K562 (cell line): ENCODE measurements around the gene LRCOL1. TPM values are rescaled to one million over a fixed set of nuclear protein-coding genes. Genes with fewer than 3 reads are reported as not detected.
A peak's percentile ranks its signal among the peaks of the same experiment; 100 is the strongest.

Source experiments
- ATAC-seq: fragments of 200-7000 bp; cut with Tn5 transposase; 3 replicates; pipeline ENCODE4 v1.9.1; 2020; ENCODE audit warnings: moderate library complexity
- BruUV-seq: library from RNA; stranded (reverse); fragments of 400-500 nt; replicated peaks from 2 replicates; lab custom pipeline; 2021; lab: Mats Ljungman, UMichigan
- CTCF ChIA-PET: fragments of 300-600 bp; formaldehyde crosslinking; extraction: SDS; loops from one replicate; lab custom pipeline; 2021; ENCODE audit warnings: low intra/inter-chr PET ratio; lab: Yijun Ruan, JAX
- POLR2A ChIA-PET: fragments of 300-600, 350-650 bp; sonication (Branson Sonifier 250); formaldehyde crosslinking; extraction: SDS; loops from one replicate; lab custom pipeline; 2021; ENCODE audit warnings: antibody characterized with exemption, inconsistent platforms; lab: Yijun Ruan, JAX
- DNase-seq, 4 experiments: peaks; one replicate each; pipeline versions ENCODE4 v3.0.0 to v3.0.0-alpha.2; 2011 to 2018; ENCODE audit warnings: low spot score in 3 of 4, mixed read lengths in 3 of 4; ENCODE audit errors: extremely low read depth in 1 of 4
- FAIRE-seq: peaks from 2 replicates; lab custom pipeline; 2011; peaks lifted over from hg19 to GRCh38; lab: Jason Lieb, UNC
- H2AFZ ChIP-seq: 2 replicates; pipeline ENCODE4 v1.6.0; 2011; ENCODE audit warnings: low read depth, low read length, control low read depth, inconsistent platforms
- H3K27ac ChIP-seq: fragments of 200-600 bp; 3 replicates; pipeline ENCODE4 v1.8.0; 2011; ENCODE audit warnings: low read depth, mild to moderate bottlenecking, control low read depth, inconsistent platforms, low read length, moderate library complexity, mixed read lengths; ENCODE audit errors: extremely low read depth
- H3K27me3 ChIP-seq, 2 experiments: fragments of 300-600 bp in 1 of 2; 2 replicates in 1 of 2; 3 replicates in 1 of 2; pipeline versions ENCODE4 v1.6.0 to v1.8.0; 2011; ENCODE audit warnings: inconsistent platforms in 2 of 2, low read length in 2 of 2, mild to moderate bottlenecking in 1 of 2, mixed read lengths in 1 of 2, moderate library complexity in 1 of 2; ENCODE audit not compliant: control insufficient read depth in 2 of 2, insufficient read depth in 2 of 2
- H3K36me3 ChIP-seq: fragments of 300-600 bp; 3 replicates; pipeline ENCODE4 v1.8.0; 2011; ENCODE audit warnings: mild to moderate bottlenecking, low read length, inconsistent platforms; ENCODE audit not compliant: control insufficient read depth, insufficient read depth
- H3K4me1 ChIP-seq, 2 experiments: fragments of 200-600 bp in 1 of 2; replicated peaks in 1 of 2; 2 replicates in 1 of 2; 3 replicates in 1 of 2; pipeline versions ENCODE4 v1.5.1 to v1.8.0; 2011; ENCODE audit warnings: inconsistent platforms in 2 of 2, low read length in 2 of 2, mild to moderate bottlenecking in 1 of 2, mixed read lengths in 1 of 2, moderate library complexity in 1 of 2; ENCODE audit not compliant: control insufficient read depth in 2 of 2, insufficient read depth in 2 of 2
- H3K4me2 ChIP-seq: 2 replicates; pipeline ENCODE4 v1.6.1; 2011; ENCODE audit warnings: low read length, control low read depth, inconsistent platforms, mixed read lengths; ENCODE audit not compliant: insufficient read depth
- H3K4me3 ChIP-seq: fragments of 200-600 bp; sonication (generic), shearing (Covaris generic); 2 replicates; pipeline ENCODE4 v1.5.1; 2016; ENCODE audit warnings: control low read depth, inconsistent platforms
- H3K79me2 ChIP-seq: fragments of 200-600 bp; 3 replicates; pipeline ENCODE4 v1.8.0; 2011; ENCODE audit warnings: low read length, inconsistent platforms; ENCODE audit not compliant: control insufficient read depth, insufficient read depth
- H3K9ac ChIP-seq, 2 experiments: 2 replicates each; pipeline versions ENCODE4 v1.6.0 to v1.6.1; 2011; ENCODE audit warnings: low read depth in 2 of 2, low read length in 2 of 2, control low read depth in 1 of 2, inconsistent platforms in 1 of 2, mild to moderate bottlenecking in 1 of 2, mixed read lengths in 1 of 2; ENCODE audit not compliant: insufficient read depth in 1 of 2
- H3K9me1 ChIP-seq: one replicate; pipeline ENCODE4 v1.6.0; 2011; ENCODE audit warnings: inconsistent platforms, mild to moderate bottlenecking, low read length, moderate library complexity; ENCODE audit not compliant: control insufficient read depth, insufficient read depth
- H3K9me3 ChIP-seq: replicated peaks from 2 replicates; pipeline ENCODE4 v1.5.1; 2011; ENCODE audit warnings: low read depth, low read length, inconsistent platforms; ENCODE audit not compliant: control insufficient read depth, insufficient read depth
- H4K20me1 ChIP-seq: replicated peaks from 2 replicates; pipeline ENCODE4 v1.6.1; 2011; ENCODE audit warnings: low read length, inconsistent platforms, mixed read lengths; ENCODE audit not compliant: control insufficient read depth, insufficient read depth
- POLR2G ChIP-seq: fragments of 200-400 bp; formaldehyde crosslinking; IDR thresholded peaks from 2 replicates; pipeline ENCODE4 v1.6.1; 2017; ENCODE audit warnings: low read depth, mild to moderate bottlenecking, antibody characterized with exemption, low read length, moderate library complexity
- U2AF2 ChIP-seq: fragments of 200-400 bp; formaldehyde crosslinking; optimal IDR thresholded peaks from 2 replicates; pipeline ENCODE3; 2017; ENCODE audit warnings: low read depth, mild to moderate bottlenecking, low read length
- WGBS: fragments of 100-300 bp; shearing (Covaris generic); methylation state at CpG from one replicate; pipeline ENCODE4 v1.1.6; 2016; ENCODE audit warnings: low coverage, mixed read lengths; ENCODE audit not compliant: insufficient coverage; ENCODE audit errors: missing lambda C conversion rate; 5-methylcytosine and 5-hydroxymethylcytosine counted together
- in situ Hi-C: fragments of 300-500 bp; cut with MboI; formaldehyde crosslinking; loops from 4 replicates; pipeline ENCODE4 v1.15.0; 2018; ENCODE audit warnings: inconsistent platforms, mixed read lengths
- intact Hi-C: fragments of 100-400 bp; cut with micrococcal nuclease; formaldehyde crosslinking; loops from 2 replicates; pipeline ENCODE4 v1.14.2; 2022
- polyA plus RNA-seq, 8 experiments: library from polyadenylated mRNA; depleted of rRNA in 4 of 8; stranded (reverse) in 5 of 8; unstranded in 3 of 8; fragments of >200 nt; fragmentation: Nextera tagmentation in 2 of 8; fragmentation: Illumina TruSeq in 1 of 8; extraction: Ambion mirVana in 2 of 8; extraction: Trizol in 1 of 8; gene quantifications; 2 replicates each; pipeline versions ENCODE4 v1.2.1 to v1.2.3, GENCODE V29; 2011 to 2014; ENCODE audit warnings: inconsistent platforms in 1 of 8, missing spikeins in 1 of 8
- total RNA-seq, 7 experiments: library from RNA; depleted of rRNA in 6 of 7; stranded (reverse); fragments of >200 nt in 6 of 7; fragmentation: Illumina TruSeq in 2 of 7; extraction: Trizol in 2 of 7; gene quantifications; 2 replicates each; pipeline versions ENCODE4 v1.2.1 to v1.2.3, GENCODE V29; 2011 to 2021; ENCODE audit warnings: low replicate concordance in 1 of 7
- TF ChIP-seq, protein P1 (sequence below), 3 experiments: IDR thresholded peaks in 2 of 3; conservative IDR thresholded peaks in 1 of 3; 2 replicates each; pipeline ENCODE4 v1.5.1; 2011 to 2012; ENCODE audit warnings: low read length in 3 of 3, mild to moderate bottlenecking in 3 of 3, control low read depth in 2 of 3, improper control_type of control experiment in 1 of 3, inconsistent platforms in 1 of 3, low read depth in 1 of 3, mixed read lengths in 1 of 3, moderate library complexity in 1 of 3; ENCODE audit not compliant: insufficient read depth in 2 of 3

LRCOL1 gene
- total and polyA plus RNA-seq, 9 of the 15 experiments (the other 6 are each of a cell fraction or from before 2014, with no cell fraction given): not detected

- peaks cover 0 to 75% of the 10 kb centered on the region in 2 experiments; a peak in 2 of 5 replicates for H3K4me1 ChIP-seq
- ChIA-PET CTCF (interaction anchor here (2.2 kb wide), 1 partner anchor 141 kb away, joined by 9 read pairs; no protein-coding TSS in a partner anchor), POLR2A (no interaction called here)
- intact Hi-C loops (no loop called here), in situ Hi-C loops (loop anchor here (10.0 kb wide), 1 partner anchor 141 kb away; no protein-coding TSS in a partner anchor)
- H3K27ac ChIP-seq: no peak overlapping the region
- 92% methylated on average over 8 of the region's 13 CpGs for WGBS
- peaks cover 8% of the 10 kb centered on the region for H3K79me2 ChIP-seq
- 0 out of 2 replicates have a peak, but pooled peaks have one; percentile 10 for TF ChIP-seq POLR2G
- TF ChIP-seq U2AF2: no peak
- H2AFZ ChIP-seq: no peak overlapping the region
- H4K20me1 ChIP-seq: no peaks in the 10 kb centered on the region
- FAIRE-seq (no peak), DNase-seq (no peak), ATAC-seq (no peak)
- H3K9me1 ChIP-seq: no peaks in the 10 kb centered on the region
- H3K27me3 ChIP-seq: no peaks in the 10 kb centered on the region
- BruUV-seq: no TSS peak
- no peak overlapping the region for H3K9ac ChIP-seq
- no peaks in the 10 kb centered on the region for H3K9me3 ChIP-seq
- H3K4me2 ChIP-seq: no peak overlapping the region
- H3K4me3 ChIP-seq: no peak overlapping the region
- no peaks in the 10 kb centered on the region for H3K36me3 ChIP-seq
Measured at GRCh38 chr12:132555686-132556085, 54.7 kb downstream of the LRCOL1 start.

DNA sequence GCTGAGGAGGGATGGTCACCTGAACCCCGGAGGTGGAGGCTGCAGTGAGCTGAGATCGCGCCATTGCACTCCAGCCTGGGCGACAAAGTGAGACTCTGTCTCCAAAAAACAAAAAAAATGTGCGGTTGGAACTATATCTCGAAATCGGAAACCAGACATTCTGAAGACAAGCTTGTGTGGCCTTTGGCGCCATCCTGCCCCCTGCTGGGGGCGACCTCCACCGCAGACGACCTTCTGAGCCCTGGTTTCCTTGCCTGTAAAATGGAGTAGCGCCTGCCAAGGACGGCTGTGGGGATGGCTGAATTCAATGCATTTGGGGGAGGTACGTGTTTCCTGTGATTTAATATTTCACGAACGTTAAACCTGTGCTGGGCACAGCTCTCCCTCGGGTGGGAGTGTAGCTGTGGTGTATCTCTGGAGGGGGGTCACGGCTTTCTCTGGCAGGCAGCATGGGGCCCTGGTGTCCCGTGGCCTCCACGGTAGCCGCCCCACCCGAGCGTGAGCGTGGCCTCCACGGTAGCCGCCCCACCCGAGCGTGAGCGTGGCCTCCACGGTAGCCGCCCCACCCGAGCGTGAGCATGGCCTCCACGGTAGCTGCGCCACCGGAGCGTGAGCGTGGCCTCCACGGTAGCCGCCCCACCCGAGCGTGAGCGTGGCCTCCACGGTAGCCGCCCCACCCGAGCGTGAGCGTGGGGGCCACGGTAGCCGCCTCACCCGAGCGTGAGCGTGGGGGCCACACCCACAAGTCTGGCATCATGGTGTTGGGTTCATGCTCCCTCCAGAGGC is 55.3 kb downstream of the LRCOL1 start:
- DNase-seq: peak; percentile 63 to 74 (median 66)
- BruUV-seq: no TSS peak
- 47% methylated on average over 26 of the region's 53 CpGs for WGBS
- H2AFZ ChIP-seq: no peak overlapping the region
- H4K20me1 ChIP-seq: peaks cover 3% of the 10 kb centered on the region; the same call in 1 of the 2 replicates
- H3K9me3 ChIP-seq: no peaks in the 10 kb centered on the region
- H3K27me3 ChIP-seq: no peaks in the 10 kb centered on the region
- in situ Hi-C loops: loop anchor here (10.0 kb wide), 1 partner anchor 140 kb away; no protein-coding TSS in a partner anchor
- H3K36me3 ChIP-seq: no peaks in the 10 kb centered on the region
- H3K4me3 ChIP-seq: no peak overlapping the region
- no peak overlapping the region for H3K9ac ChIP-seq
- H3K4me2 ChIP-seq: no peak overlapping the region
- ChIA-PET POLR2A (interaction anchor here (0.6 to 1.1 kb wide), 3 partner anchors 12 to 141 kb away, joined by 3 read pairs; no protein-coding TSS in a partner anchor), CTCF (interaction anchor here (2.2 kb wide), 1 partner anchor 140 kb away, joined by 9 read pairs; no protein-coding TSS in a partner anchor)
- intact Hi-C loops: no loop called here
- H3K4me1 ChIP-seq: peaks cover 0 to 75% of the 10 kb centered on the region in 2 experiments; a peak in 2 of 5 replicates
- no peaks in the 10 kb centered on the region for H3K9me1 ChIP-seq
- FAIRE-seq: peak; percentile 72
- peak; percentile 76 for ATAC-seq
- peaks cover 2% of the 10 kb centered on the region for H3K79me2 ChIP-seq
- no peak overlapping the region for H3K27ac ChIP-seq
- TF ChIP-seq, protein P1, sequence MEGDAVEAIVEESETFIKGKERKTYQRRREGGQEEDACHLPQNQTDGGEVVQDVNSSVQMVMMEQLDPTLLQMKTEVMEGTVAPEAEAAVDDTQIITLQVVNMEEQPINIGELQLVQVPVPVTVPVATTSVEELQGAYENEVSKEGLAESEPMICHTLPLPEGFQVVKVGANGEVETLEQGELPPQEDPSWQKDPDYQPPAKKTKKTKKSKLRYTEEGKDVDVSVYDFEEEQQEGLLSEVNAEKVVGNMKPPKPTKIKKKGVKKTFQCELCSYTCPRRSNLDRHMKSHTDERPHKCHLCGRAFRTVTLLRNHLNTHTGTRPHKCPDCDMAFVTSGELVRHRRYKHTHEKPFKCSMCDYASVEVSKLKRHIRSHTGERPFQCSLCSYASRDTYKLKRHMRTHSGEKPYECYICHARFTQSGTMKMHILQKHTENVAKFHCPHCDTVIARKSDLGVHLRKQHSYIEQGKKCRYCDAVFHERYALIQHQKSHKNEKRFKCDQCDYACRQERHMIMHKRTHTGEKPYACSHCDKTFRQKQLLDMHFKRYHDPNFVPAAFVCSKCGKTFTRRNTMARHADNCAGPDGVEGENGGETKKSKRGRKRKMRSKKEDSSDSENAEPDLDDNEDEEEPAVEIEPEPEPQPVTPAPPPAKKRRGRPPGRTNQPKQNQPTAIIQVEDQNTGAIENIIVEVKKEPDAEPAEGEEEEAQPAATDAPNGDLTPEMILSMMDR (IDR thresholded peaks at IDR 0.05 in 2 of 3, conservative IDR thresholded peaks at IDR 0.05 in 1 of 3; ENCODE audit: insufficient read depth in 2 of 3, low read depth in 1 of 3, low read length in 3 of 3): peak; percentile 68 to 81 (median 77)
